OCI-LY3 (cell line): Measurements from ENCODE around the gene NEURL1B.

Source experiments
- EZH2phosphoT487 ChIP-seq: fragments of 200-600 bp; shearing (Covaris generic); IDR thresholded peaks from 2 replicates; pipeline ENCODE4 v1.6.1; 2018; ENCODE audit warnings: antibody characterized with exemption, mixed run types, low read depth
- TF ChIP-seq, protein P1 (sequence below): fragments of 200-600, 300-600 bp; sonication (generic); IDR thresholded peaks from 2 replicates; pipeline ENCODE4 v1.5.1; 2014; ENCODE audit warnings: antibody characterized with exemption, low read length, low read depth

DNA sequence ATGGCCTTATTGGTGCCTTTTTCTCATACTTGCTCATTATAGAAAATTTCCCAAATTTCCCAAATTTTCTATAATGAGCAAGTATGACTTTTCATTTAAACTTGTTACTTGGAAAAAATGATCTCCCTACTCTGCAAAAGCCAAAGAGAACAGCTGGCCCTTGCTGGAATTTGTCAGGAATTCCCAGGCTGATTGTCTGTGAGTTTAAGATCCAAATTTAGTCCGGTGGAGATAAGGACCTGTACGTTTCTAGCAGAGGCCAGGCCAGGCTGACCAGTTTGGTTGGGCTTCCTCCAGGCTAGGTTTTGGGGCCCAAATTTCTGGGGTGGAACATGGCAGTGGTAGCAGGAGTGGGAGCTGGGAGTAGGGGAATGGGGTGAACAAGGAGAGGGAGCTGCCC, 51.9 kb downstream of the NEURL1B start:
- TF ChIP-seq, protein P1, sequence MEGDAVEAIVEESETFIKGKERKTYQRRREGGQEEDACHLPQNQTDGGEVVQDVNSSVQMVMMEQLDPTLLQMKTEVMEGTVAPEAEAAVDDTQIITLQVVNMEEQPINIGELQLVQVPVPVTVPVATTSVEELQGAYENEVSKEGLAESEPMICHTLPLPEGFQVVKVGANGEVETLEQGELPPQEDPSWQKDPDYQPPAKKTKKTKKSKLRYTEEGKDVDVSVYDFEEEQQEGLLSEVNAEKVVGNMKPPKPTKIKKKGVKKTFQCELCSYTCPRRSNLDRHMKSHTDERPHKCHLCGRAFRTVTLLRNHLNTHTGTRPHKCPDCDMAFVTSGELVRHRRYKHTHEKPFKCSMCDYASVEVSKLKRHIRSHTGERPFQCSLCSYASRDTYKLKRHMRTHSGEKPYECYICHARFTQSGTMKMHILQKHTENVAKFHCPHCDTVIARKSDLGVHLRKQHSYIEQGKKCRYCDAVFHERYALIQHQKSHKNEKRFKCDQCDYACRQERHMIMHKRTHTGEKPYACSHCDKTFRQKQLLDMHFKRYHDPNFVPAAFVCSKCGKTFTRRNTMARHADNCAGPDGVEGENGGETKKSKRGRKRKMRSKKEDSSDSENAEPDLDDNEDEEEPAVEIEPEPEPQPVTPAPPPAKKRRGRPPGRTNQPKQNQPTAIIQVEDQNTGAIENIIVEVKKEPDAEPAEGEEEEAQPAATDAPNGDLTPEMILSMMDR: no peak
- no peak for TF ChIP-seq EZH2phosphoT487
